GM12891 (cell line): Measurements from ENCODE around the gene STRIT1.

Experiments
- POLR2A ChIP-seq: IDR thresholded peaks from 2 replicates; pipeline ENCODE4 v1.6.1; 2011; ENCODE audit warnings: low read depth, low read length, control low read depth
- POLR2AphosphoS5 ChIP-seq: IDR thresholded peaks from 2 replicates; pipeline ENCODE4 v1.6.1; 2011; ENCODE audit warnings: low read depth, low read length, control low read depth
- TAF1 ChIP-seq: IDR thresholded peaks from 2 replicates; pipeline ENCODE4 v1.6.1; 2011; ENCODE audit warnings: low read depth, low read length, control low read depth

- TF ChIP-seq POLR2A (no peak), POLR2AphosphoS5 (no peak), TAF1 (no peak)
Observed at GRCh38 chr3:155325263-155325835, 31.9 kb upstream of the STRIT1 start.
